Measurements from ENCODE around the gene COL5A2.

DNA sequence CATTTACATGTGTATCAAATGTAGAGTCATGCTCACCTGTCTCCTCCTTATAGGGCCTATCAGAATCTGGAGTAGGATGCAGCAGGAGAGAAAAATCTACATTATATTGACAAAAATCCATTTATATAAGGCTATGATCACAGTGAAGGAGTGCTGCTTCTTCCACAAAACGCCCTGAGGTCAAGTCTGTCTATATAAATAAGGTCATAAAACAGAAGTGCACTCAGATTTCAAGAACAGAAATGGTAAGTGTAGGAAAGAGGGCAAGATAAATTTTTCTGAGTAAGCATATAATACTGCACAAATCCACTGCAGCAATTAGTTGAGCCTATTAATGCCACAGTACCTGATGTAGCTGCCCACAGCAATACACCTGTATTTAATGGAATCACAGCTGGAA is 51.8 kb downstream of the COL5A2 start:
- TF ChIP-seq HDAC6 (IDR thresholded peaks at IDR 0.05; ENCODE audit: unreplicated experiment) = no peak
- TF ChIP-seq FOXK2 (IDR thresholded peaks at IDR 0.05) = no peak
- TF ChIP-seq, protein P1, sequence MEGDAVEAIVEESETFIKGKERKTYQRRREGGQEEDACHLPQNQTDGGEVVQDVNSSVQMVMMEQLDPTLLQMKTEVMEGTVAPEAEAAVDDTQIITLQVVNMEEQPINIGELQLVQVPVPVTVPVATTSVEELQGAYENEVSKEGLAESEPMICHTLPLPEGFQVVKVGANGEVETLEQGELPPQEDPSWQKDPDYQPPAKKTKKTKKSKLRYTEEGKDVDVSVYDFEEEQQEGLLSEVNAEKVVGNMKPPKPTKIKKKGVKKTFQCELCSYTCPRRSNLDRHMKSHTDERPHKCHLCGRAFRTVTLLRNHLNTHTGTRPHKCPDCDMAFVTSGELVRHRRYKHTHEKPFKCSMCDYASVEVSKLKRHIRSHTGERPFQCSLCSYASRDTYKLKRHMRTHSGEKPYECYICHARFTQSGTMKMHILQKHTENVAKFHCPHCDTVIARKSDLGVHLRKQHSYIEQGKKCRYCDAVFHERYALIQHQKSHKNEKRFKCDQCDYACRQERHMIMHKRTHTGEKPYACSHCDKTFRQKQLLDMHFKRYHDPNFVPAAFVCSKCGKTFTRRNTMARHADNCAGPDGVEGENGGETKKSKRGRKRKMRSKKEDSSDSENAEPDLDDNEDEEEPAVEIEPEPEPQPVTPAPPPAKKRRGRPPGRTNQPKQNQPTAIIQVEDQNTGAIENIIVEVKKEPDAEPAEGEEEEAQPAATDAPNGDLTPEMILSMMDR (IDR thresholded peaks at IDR 0.05 in 2 of 3, conservative IDR thresholded peaks at IDR 0.05 in 1 of 3; ENCODE audit: control insufficient read depth in 2 of 3, extremely low read depth in 1 of 3, insufficient read depth in 1 of 3, low read depth in 3 of 3, low read length in 3 of 3) = no peak
- no peak for TF ChIP-seq WRNIP1 (IDR thresholded peaks at IDR 0.05; ENCODE audit: borderline replicate concordance, low read depth, low read length)
- TF ChIP-seq, protein P2, sequence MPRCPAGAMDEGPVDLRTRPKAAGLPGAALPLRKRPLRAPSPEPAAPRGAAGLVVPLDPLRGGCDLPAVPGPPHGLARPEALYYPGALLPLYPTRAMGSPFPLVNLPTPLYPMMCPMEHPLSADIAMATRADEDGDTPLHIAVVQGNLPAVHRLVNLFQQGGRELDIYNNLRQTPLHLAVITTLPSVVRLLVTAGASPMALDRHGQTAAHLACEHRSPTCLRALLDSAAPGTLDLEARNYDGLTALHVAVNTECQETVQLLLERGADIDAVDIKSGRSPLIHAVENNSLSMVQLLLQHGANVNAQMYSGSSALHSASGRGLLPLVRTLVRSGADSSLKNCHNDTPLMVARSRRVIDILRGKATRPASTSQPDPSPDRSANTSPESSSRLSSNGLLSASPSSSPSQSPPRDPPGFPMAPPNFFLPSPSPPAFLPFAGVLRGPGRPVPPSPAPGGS (IDR thresholded peaks at IDR 0.05; ENCODE audit: borderline replicate concordance, insufficient read depth, low read depth, low read length, poor library complexity, severe bottlenecking) = no peak

All from GM12878 (cell line).